SK-N-SH treated with all-trans-retinoic acid at 6 μM for 48 hours (cell line): ENCODE results near the gene ZMYM2.

Experiments
- BACH2 ChIP-seq: fragments of 250-450 bp; sonication (Bioruptor Pico); IDR thresholded peaks from 2 replicates; pipeline ENCODE4 v1.9.0; 2021; ENCODE audit warnings: mild to moderate bottlenecking, borderline replicate concordance
- ESRRG ChIP-seq: fragments of 250-450 bp; sonication (Bioruptor Pico); IDR thresholded peaks from 2 replicates; pipeline ENCODE4 v1.6.1; 2021; ENCODE audit warnings: mild to moderate bottlenecking
- POU6F1 ChIP-seq: fragments of 250-450 bp; sonication (Bioruptor Pico); IDR thresholded peaks from 2 replicates; pipeline ENCODE4 v1.8.0; 2021; ENCODE audit warnings: low read depth, mild to moderate bottlenecking, moderate library complexity, borderline replicate concordance
- PPARA ChIP-seq: fragments of 250-450 bp; sonication (Bioruptor Pico); IDR thresholded peaks from 2 replicates; pipeline ENCODE4 v1.5.0; 2020; ENCODE audit warnings: mild to moderate bottlenecking, borderline replicate concordance
- RARB ChIP-seq: fragments of 250-450 bp; sonication (Bioruptor Pico); IDR thresholded peaks from 2 replicates; pipeline ENCODE4 v1.8.0; 2021; ENCODE audit warnings: mild to moderate bottlenecking, moderate library complexity
- TOX ChIP-seq: fragments of 250-450 bp; sonication (Bioruptor Pico); IDR thresholded peaks from 2 replicates; pipeline ENCODE4 v1.8.0; 2021; ENCODE audit warnings: mild to moderate bottlenecking, moderate library complexity, borderline replicate concordance
- ZFP3 ChIP-seq: fragments of 250-450 bp; sonication (Bioruptor Pico); IDR thresholded peaks from 2 replicates; pipeline ENCODE4 v1.5.0; 2020; ENCODE audit warnings: mild to moderate bottlenecking, moderate library complexity
- ZFP30 ChIP-seq: fragments of 450-650 bp; formaldehyde crosslinking; IDR thresholded peaks from 2 replicates; pipeline ENCODE4 v1.5.0; 2022; ENCODE audit warnings: mild to moderate bottlenecking, moderate library complexity
- ZNF70 ChIP-seq: fragments of 450-650 bp; formaldehyde crosslinking; IDR thresholded peaks from 2 replicates; pipeline ENCODE4 v1.5.0; 2020; ENCODE audit warnings: mild to moderate bottlenecking, moderate library complexity
- TF ChIP-seq, protein P1 (sequence below): fragments of 250-450 bp; sonication (Bioruptor Pico); IDR thresholded peaks from 2 replicates; pipeline ENCODE4 v1.8.0; 2020; ENCODE audit warnings: mild to moderate bottlenecking, moderate library complexity, borderline replicate concordance
- TF ChIP-seq, protein P2 (sequence below): fragments of 250-450 bp; sonication (Bioruptor Pico); IDR thresholded peaks from 2 replicates; pipeline ENCODE4 v1.5.1; 2020; ENCODE audit warnings: low read depth, mild to moderate bottlenecking, moderate library complexity

GRCh38 chr13:20019043-20019442 lies 60.5 kb downstream of the ZMYM2 start:
- TF ChIP-seq, protein P1, sequence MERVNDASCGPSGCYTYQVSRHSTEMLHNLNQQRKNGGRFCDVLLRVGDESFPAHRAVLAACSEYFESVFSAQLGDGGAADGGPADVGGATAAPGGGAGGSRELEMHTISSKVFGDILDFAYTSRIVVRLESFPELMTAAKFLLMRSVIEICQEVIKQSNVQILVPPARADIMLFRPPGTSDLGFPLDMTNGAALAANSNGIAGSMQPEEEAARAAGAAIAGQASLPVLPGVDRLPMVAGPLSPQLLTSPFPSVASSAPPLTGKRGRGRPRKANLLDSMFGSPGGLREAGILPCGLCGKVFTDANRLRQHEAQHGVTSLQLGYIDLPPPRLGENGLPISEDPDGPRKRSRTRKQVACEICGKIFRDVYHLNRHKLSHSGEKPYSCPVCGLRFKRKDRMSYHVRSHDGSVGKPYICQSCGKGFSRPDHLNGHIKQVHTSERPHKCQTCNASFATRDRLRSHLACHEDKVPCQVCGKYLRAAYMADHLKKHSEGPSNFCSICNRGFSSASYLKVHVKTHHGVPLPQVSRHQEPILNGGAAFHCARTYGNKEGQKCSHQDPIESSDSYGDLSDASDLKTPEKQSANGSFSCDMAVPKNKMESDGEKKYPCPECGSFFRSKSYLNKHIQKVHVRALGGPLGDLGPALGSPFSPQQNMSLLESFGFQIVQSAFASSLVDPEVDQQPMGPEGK (CRISPR knock-in tag) = no peak
- TF ChIP-seq ZNF70 (CRISPR knock-in tag) (no peak), TOX (CRISPR knock-in tag) (no peak), ZFP30 (CRISPR knock-in tag) (no peak), ESRRG (CRISPR knock-in tag) (no peak), BACH2 (no peak), ZFP3 (no peak), POU6F1 (CRISPR knock-in tag) (no peak), RARB (CRISPR knock-in tag) (no peak), PPARA (CRISPR knock-in tag) (no peak)
- TF ChIP-seq, protein P2, sequence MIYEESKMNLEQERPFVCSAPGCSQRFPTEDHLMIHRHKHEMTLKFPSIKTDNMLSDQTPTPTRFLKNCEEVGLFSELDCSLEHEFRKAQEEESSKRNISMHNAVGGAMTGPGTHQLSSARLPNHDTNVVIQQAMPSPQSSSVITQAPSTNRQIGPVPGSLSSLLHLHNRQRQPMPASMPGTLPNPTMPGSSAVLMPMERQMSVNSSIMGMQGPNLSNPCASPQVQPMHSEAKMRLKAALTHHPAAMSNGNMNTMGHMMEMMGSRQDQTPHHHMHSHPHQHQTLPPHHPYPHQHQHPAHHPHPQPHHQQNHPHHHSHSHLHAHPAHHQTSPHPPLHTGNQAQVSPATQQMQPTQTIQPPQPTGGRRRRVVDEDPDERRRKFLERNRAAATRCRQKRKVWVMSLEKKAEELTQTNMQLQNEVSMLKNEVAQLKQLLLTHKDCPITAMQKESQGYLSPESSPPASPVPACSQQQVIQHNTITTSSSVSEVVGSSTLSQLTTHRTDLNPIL (CRISPR knock-in tag) = no peak
